OCI-M2 (cell line): ENCODE results near the gene MRPL32.
A peak's percentile ranks its signal among the peaks of the same experiment; 100 is the strongest.

Experiments used
- DNase-seq: peaks from one replicate; lab custom pipeline; 2025; ENCODE audit not compliant: unreplicated experiment; lab: John Stamatoyannopoulos, UW

MRPL32 gene

DNA sequence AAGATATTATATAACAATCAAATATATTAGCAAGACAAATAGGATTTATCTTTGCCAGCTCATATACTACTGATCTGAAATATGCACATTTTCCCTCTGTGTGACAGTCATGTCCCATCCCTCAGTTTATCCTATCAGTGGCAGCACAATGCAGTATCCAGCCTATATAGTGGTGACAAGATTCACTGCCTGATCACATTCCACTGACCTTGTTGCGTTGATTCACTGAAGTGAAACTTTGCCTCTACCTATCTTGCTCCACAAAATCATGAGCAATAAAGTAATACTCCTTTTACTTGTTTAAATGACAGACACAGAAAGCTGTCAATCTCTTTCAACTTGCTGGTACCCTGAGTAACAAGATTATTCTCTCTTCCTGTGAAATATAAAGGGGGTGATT is 6.5 kb upstream of the MRPL32 start:
- DNase-seq = no peak

- no peak for DNase-seq
Measured at GRCh38 chr7:42926204-42926603, 6.0 kb upstream of the MRPL32 start.

GRCh38 chr7:42928754-42929153 is 3.4 kb upstream of the MRPL32 start:
- no peak for DNase-seq

DNA sequence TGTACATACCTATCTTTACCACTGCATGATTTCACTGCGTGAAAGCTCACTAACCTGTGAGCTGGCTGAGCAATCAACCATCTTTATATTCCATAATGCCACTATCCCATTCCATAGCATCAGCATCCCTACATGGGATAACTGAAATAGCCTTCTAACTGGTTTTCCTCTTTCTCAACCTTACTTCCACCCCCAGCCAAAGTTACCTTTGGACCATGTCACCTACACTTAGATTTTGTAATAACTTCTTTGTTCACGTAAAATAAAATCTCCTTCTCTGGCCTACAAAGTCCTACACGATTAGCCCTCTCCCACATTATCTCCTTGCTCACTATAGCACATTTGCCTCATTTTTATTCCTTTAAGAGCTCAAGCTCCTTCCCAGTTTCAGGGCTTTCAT is 2.7 kb upstream of the MRPL32 start:
- no peak for DNase-seq

DNA sequence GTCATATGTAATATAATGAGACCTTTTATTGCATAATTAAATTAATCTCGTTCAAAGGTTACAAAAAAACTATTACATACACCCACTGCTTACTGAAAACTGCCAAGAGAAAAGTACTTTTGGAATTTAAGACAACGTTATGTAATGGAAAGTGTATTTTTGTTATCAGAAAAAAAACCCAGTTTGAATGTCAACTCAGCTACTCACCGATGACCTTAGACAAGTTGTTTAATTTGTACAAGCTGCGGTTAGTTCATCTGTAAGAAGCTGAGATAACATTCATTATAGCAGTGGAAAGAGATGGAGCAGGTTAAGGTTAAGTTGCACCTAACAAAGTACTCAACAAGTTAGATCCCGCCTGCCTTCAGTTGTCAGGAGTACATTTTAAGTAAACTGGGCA is 1.3 kb upstream of the MRPL32 start:
- no peak for DNase-seq

DNA sequence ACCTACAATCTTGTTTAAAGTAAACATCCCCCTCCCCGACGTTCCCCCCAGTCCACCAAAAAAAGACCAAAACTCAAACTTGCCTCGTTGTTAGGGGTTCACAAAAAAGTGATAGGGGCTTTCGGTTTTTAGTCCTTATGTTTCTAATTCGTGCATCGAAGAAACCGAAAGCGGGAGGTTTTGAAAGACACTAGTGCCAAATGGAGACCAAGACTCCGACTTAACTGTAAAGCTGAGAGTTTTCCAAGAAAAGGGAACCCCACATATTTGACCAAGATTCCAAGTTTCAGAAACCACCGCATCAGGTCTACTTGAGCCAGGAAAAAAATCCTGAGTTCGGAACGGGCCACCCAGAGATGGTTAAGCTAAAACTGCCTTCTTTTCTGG is 736 bp upstream of the MRPL32 start:
- DNase-seq = no peak

DNA sequence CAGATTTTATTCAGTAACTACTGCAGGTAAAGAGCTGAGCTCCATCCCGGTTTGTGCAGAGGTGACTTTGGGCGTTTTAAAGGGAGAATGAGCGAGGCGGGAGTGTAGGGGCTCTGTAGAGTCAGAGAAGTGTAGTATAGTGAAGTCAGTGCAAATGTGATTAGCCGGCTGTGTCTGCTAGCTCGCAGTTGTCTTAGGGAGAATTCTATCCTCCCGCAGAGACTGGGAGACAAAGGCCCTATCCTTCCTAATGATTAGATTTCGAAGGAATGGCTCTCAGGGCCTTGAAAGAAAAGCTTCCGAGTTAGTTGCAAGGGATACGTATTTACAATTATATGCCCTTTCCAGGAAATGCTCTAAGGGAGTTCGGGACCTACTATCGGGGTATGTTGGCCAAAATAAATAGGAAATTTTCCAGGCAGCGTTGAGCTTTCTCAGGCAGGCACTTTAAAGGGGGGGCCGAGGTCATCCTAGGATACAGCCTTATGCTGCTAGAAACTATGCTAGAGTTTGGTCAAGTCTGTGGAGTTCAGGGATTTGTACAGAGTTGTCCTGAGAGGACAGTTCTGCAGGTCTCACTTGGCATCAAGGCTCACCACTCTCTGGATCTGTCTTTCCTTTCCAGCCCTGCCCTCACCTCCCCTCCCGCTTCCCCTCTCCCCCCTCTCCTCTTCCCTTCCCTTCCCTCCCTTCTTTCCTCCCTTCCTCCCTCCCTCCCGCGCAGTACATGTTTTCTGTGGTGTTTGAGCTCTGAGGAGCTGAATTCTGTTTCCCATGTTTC is 825 bp downstream of the MRPL32 start:
- DNase-seq = no peak

GRCh38 chr7:42934291-42934690 is 2.1 kb downstream of the MRPL32 start:
- DNase-seq = no peak

GRCh38 chr7:42935861-42936260 is 3.7 kb downstream of the MRPL32 start:
- no peak for DNase-seq

- no peak for DNase-seq
Measured at GRCh38 chr7:42939457-42940240, 7.5 kb downstream of the MRPL32 start.

- DNase-seq = peak; percentile 14
Measured at GRCh38 chr7:42940985-42941847, 9.0 kb downstream of the MRPL32 start.

GRCh38 chr7:42945821-42946626 is 13.8 kb downstream of the MRPL32 start:
- no peak for DNase-seq

- DNase-seq = no peak
Measured at GRCh38 chr7:42946627-42946950, 14.4 kb downstream of the MRPL32 start.

DNA sequence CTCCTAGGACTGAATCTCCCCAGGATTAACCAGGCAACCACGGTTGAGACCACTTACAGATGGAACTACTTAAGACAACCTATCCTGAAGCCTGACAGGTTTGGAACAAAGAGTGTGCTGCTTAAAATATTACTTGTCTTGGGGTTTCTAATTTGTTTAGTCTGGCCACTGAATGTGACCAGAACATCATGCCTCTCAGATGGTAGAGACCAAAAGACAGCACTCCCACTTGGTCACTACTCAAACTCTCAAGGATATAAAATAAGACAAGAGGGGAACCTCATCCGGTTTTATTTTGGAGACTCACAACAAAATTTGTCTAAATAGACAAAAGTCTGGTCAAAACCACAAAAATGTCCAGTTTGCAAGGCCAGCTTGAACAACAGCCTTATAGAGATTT is 15.3 kb downstream of the MRPL32 start:
- no peak for DNase-seq

DNA sequence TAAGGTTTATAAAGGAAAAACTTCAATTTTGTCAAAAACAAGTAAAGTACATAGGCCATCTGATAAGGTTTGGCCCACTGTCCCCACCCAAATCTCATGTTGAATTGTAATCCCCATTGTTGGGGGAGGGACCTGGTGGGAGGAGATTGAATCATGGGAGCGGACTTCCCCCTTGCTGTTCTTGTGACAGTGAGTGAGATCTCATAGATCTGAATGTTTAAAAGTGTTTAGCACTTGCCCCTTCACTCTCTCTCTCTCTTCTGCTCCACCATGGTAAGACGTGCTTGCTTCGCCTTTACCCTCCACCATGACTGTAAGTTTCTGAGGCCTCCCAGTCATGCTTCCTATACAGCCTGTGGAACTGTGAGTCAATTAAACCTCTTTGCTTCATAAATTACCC is 18.2 kb downstream of the MRPL32 start:
- DNase-seq = no peak

GRCh38 chr7:42952328-42952727 is 20.2 kb downstream of the MRPL32 start:
- no peak for DNase-seq

GRCh38 chr7:42953994-42954393 is 21.8 kb downstream of the MRPL32 start:
- no peak for DNase-seq

DNA sequence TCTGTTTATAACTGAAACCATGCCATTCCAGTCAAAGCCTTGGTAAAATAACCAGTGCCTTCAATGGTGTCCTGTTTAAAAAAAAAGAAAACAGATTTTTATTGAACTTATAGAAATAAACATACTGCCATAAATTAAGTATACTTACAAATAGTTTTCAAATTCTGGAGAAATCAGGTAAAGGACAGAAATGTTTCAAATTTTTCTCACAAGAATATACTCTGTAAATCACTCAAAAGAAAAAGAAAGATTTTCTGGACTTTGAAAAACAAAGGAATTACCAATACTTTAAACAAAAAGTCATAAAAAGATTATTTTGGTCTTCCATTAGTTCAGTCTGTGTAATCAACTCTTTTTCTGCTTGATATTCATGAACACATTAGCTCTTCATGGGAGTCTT is 23.9 kb downstream of the MRPL32 start:
- DNase-seq = no peak

DNA sequence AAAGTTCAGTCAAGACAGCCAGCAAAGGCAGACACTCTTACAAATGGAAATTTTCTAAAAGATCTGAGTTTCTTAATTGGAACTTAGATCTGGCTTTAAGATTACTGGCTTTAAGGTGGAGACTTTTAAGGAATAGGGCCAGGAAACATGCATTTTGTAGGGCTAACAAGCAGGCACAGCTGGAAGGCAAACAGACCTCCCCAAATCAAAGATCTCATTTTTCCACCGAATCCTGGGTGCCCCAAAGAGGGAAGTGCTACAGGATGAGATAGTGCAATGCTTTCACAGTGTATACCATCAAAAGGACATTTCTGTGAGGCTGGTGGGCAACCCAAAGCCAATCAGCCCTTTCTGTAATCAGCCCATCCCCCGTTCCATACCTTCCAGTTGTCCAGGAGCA is 27.4 kb downstream of the MRPL32 start:
- DNase-seq = no peak

DNA sequence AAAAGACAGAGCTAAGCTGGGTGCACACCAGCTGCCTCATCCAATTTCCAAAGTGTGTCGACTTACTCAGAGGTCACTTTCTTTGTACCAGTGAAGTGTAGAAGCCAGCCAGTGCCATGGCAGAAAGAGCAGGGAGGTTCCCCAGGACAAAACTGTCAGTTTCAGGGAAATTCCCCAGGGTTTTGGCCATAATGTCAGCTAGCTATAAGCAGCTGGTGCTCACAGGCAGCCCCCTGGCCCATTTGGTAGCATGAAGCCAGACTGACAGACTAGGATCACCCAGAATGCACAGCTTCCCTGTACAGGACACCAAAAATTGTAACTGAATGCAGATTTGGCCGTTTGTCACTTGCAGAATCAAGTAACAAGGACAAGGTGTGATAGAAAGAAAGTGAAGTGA is 28.6 kb downstream of the MRPL32 start:
- DNase-seq = no peak

GRCh38 chr7:42961170-42961569 is 29.0 kb downstream of the MRPL32 start:
- no peak for DNase-seq
